GM18499 (cell line): ENCODE measurements around the gene ZDHHC20.

Experiments used
- ATAC-seq: cut with Tn5 transposase; IDR thresholded peaks from one replicate; pipeline ENCODE4 v1.9.1; 2021; ENCODE audit warnings: moderate number of reproducible peaks; ENCODE audit not compliant: insufficient read depth, unreplicated experiment

ZDHHC20 gene

DNA sequence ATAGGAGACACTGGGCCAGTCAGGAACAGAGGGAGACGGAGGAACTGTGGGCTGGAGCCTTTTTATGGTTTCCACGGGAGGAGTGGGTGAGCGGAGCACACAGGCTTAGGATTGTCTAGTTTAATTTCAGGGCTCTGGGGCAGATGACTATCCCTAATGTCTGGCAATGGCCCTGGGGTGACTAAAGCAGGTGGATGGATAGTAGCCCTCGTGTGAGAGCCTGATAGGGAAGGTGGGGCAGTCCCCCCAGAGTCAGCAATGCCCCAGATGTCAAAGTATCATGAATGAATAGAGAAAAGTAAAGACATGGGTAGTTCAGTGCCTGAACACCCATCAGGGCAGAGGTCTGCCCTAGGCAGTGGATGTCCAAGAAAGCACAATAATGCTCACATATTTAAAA, 94.2 kb downstream of the ZDHHC20 start:
- ATAC-seq: no peak

- ATAC-seq: no peak
Measured at GRCh38 chr13:21364357-21364756, 94.7 kb downstream of the ZDHHC20 start.

DNA sequence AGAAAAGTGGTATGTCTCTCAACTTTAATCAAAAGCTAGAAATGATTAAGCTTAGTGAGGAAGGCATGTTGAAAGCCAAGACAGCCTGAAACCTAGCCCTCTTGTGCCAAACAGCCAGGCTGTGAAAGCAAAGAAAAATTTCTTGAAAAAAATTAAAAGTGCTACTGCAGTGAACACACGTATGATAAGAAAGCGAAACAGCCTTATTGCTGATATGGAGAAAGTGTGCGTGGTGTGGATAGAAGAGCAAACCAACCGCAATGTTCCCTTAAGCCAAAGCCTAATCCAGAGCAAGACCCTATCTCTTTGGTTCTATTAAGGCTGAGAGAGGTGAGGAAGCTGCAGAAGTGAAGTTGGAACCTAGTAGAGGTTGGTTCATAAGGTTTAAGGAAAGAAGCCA, 96.4 kb downstream of the ZDHHC20 start:
- ATAC-seq: no peak

GRCh38 chr13:21361706-21362105, 97.4 kb downstream of the ZDHHC20 start:
- no peak for ATAC-seq

GRCh38 chr13:21361123-21361522, 98.0 kb downstream of the ZDHHC20 start:
- no peak for ATAC-seq

GRCh38 chr13:21360463-21360862, 98.6 kb downstream of the ZDHHC20 start:
- no peak for ATAC-seq

DNA sequence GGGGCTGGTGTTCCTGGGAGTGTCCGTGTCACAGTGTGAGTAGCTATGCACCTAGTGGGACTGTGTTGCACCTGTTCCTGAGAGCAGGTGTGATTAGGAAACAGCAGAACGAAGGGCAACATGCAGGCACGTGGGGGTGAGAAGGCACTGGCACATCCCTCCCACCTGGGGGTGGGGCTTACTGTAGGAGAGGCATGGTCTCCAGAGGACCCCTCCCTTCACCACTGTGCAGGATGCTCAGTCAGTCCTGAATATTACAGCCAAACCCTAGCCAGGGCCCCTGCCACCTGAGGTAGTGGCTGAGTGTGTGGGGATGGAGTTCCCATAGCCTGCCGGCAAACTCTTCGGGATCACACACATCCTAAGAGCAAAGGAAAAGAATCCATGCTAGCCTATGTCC, 99.2 kb downstream of the ZDHHC20 start:
- ATAC-seq: no peak

GRCh38 chr13:21355304-21355703, 103.8 kb downstream of the ZDHHC20 start:
- ATAC-seq: no peak

DNA sequence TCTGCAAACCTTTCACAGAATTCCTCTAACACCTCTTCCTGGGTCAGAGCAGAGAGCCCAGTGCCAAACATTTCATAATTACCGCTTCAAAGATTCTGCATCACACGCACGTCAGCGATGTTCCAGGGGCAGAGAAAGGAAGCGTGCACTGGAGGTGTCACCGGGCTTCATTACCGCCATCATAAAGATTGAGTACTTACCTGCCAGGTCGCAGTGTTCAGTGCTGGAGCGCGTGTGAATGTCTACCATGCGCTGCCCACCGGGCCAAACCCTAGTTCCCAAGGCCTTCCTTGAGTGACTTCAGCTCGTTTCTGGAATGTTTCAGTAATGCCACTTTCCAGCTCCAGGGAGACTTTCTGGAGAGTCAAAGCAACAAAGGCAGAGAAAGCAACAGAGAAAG, 104.4 kb downstream of the ZDHHC20 start:
- no peak for ATAC-seq

- no peak for ATAC-seq
Measured at GRCh38 chr13:21348488-21349120, 110.5 kb downstream of the ZDHHC20 start.

GRCh38 chr13:21347753-21348318, 111.3 kb downstream of the ZDHHC20 start:
- ATAC-seq: no peak

DNA sequence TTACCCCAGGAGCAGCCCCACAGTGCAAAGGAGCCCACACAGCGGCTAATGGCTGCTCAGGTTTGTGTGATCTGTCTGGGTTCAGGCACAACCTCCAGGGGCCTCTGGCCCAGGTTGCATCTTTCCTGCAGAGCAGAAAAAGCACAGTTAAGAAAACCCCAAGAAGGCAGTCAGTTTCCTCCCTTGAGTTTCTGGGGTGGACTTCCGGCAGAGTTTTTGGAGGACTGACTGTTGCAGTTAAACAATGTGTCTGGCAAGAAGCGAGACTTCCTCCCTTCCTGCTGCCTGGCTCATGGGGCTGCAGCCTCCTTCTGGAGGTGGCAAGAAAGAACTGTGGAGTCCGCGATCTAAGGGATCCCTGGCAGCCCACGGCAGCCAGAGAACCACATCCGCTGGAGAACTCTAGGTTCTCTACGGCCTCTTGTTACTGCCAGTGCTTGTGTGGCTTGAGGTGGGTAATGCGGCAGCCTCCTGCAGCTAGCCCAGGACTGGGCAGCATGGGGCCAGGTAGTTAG, 114.4 kb downstream of the ZDHHC20 start:
- ATAC-seq: no peak

DNA sequence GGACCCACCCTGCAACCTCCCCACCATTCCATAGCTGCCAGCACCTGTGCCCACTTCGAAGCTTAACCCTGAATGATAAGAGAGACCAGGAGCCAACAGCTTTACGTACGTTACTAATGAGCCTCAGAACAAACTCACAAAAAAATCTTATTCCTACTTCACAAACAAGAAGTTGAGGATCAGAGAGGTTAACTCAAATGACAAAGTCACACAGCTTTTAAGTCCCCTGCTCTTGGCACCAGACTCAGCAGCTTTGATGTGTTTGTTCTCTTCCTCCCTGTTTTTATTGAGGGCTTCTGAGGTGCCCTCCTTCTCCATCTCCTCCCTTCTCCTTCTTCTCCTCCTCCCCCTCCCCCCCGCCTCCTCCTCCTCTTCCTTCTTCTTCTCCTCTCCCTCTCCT, 115.4 kb downstream of the ZDHHC20 start:
- ATAC-seq: no peak

GRCh38 chr13:21342699-21343442, 116.2 kb downstream of the ZDHHC20 start:
- no peak for ATAC-seq

DNA sequence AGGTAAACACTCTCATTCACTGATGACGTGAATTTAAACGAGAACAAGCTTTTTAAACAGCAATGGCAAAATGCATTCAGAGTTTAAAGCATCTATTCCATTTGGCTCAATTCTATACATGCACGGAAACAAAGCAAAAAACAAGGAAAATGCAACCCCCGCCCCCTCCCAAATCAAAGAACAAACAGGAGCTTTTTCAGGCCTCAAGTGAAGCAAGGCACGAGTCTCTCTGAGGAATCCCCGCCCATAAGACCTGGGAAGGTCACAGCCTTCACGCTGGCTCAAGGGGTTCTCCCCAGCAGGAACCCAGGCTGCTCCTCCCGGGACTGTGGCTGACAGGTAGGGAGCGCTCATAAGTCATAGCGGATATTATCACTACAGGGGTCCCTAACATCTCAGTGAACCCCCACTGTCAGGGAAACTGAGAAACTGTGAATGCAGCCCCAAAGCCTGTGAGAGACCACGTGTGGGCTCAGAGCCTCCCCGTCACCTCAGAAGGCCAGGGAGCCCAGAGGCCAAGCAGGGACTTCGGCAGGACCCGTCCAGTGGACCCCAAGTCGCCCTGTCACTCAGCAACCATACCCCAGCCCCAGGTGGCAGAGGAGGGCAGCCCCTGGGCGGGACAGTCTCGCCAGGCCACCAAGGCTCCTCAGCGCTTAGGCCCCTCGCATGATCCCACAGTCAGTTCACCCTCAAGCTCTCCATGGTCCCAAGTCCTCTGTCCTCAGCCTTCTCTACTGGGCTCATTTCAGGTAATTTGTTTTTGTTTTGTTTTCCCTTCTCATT, 117.3 kb downstream of the ZDHHC20 start:
- ATAC-seq: no peak

- ATAC-seq: no peak
Measured at GRCh38 chr13:21338639-21339278, 120.3 kb downstream of the ZDHHC20 start.

DNA sequence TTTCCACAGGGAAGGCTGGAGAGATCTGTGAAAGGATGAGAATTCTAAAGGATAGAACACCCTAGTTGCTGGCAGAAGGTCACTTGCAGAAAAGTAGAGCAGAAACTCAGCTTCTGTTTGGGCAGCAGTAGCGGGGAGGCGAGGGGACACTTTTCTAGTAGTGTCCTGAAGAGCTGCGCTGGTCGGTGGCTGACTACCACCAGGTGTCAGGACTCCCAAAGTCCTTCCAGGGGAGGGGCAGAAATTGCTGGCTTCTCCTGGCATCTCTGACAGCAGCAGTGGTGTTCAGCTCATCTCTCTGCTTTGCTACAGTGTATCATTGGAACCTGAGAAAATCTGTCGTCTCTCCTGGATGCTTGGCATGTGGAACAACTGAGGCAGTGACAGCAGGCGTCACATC, 120.9 kb downstream of the ZDHHC20 start:
- no peak for ATAC-seq

- ATAC-seq: no peak
Measured at GRCh38 chr13:21336609-21337349, 122.3 kb downstream of the ZDHHC20 start.

DNA sequence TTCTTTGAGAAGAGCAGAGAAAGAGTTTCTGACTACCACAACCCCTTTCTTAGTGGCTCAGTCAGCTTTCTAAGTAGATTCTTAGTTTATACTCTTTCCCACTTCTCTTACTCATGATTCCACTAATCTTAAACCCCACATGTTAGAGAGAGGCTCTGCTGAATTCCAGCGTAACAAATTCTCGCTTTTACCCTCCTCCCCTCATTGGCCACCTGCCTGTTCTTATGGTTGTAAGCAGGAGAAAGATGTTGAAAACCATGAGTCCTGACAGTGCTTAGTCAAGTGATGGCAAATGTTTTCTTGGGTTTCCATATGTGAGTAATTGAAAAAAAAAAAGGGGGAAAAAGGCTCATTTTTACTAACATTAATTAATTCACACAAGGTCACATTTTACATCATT, 125.9 kb downstream of the ZDHHC20 start:
- ATAC-seq: no peak
